ENCODE results near the gene OTUD7B.

OTUD7B gene

GRCh38 chr1:150010393-150011115 is at the start of gene OTUD7B:
OTUD7B (minus strand) TSS chr1:150010726; CDS start chr1:149977510, 33,216 bp downstream.
- ChIA-PET POLR2A (interaction anchor here (0.7 to 2.1 kb wide), 12 partner anchors 8 to 124 kb away, joined by 3 to 17 read pairs (median 4); partner anchors contain the start of gene VPS45), CTCF (interaction anchor here (0.6 to 2.9 kb wide), 7 partner anchors 9 to 136 kb away, joined by 3 to 12 read pairs (median 4); no protein-coding TSS in a partner anchor)
- peaks cover 5% of the 10 kb centered on the region for H3K4me1 ChIP-seq (ENCODE audit: control insufficient read depth, insufficient read depth, low read length)
- peak within 1 kb of the TSS; percentile 84 for H3K27ac ChIP-seq (ENCODE audit: extremely low read depth, low read depth, low read length)
- H3K4me3 ChIP-seq (ENCODE audit: low read depth, low read length) = peak within 1 kb of the TSS; percentile 88
- peaks cover 0 to 8% of the 10 kb centered on the region in 2 experiments; a peak in 1 of 3 replicates for H3K36me3 ChIP-seq (ENCODE audit: control insufficient read depth in 2 of 2, insufficient read depth in 1 of 2, low read length in 2 of 2)
- no peaks in the 10 kb centered on the region for H3K9me3 ChIP-seq (ENCODE audit: control insufficient read depth, insufficient read depth, low read depth, low read length)
- TF ChIP-seq AEBP2 (tag by site-specific recombination; IDR thresholded peaks at IDR 0.05; ENCODE audit: borderline replicate concordance) (no peak), GFI1B (tag by site-specific recombination; IDR thresholded peaks at IDR 0.05) (no peak), ZSCAN23 (tag by site-specific recombination; IDR thresholded peaks at IDR 0.05) (no peak; the same call in 1 of the 2 replicates), ZNF423 (tag by site-specific recombination; IDR thresholded peaks at IDR 0.05) (no peak; the same call in 1 of the 2 replicates), ZNF555 (tag by site-specific recombination; conservative IDR thresholded peaks at IDR 0.05) (no peak), REST (tag by site-specific recombination; IDR thresholded peaks at IDR 0.05) (peak; percentile 78), OSR2 (tag by site-specific recombination; IDR thresholded peaks at IDR 0.05) (peak; percentile 28; the same call in 1 of the 2 replicates), ZNF585B (tag by site-specific recombination; IDR thresholded peaks at IDR 0.05) (no peak), ZNF155 (tag by site-specific recombination; IDR thresholded peaks at IDR 0.05) (no peak), ZNF521 (tag by site-specific recombination; IDR thresholded peaks at IDR 0.05) (no peak), ZNF26 (tag by site-specific recombination; IDR thresholded peaks at IDR 0.05) (no peak), KLF9 (tag by site-specific recombination; IDR thresholded peaks at IDR 0.05; ENCODE audit: low read depth) (peak; percentile 78), SP7 (tag by site-specific recombination; IDR thresholded peaks at IDR 0.05) (peak; percentile 89), KLF17 (tag by site-specific recombination; IDR thresholded peaks at IDR 0.05) (peak; percentile 87), ZNF2 (tag by site-specific recombination; IDR thresholded peaks at IDR 0.05) (peak; percentile 85; the same call in 1 of the 2 replicates), ZNF629 (tag by site-specific recombination; IDR thresholded peaks at IDR 0.05) (peak; percentile 83), ZFP69B (tag by site-specific recombination; IDR thresholded peaks at IDR 0.05) (no peak; the same call in none of the 2 replicates), ZNF610 (tag by site-specific recombination; IDR thresholded peaks at IDR 0.05; ENCODE audit: borderline replicate concordance) (peak; percentile 97), ZNF311 (tag by site-specific recombination; IDR thresholded peaks at IDR 0.05; ENCODE audit: borderline replicate concordance) (no peak), SP2 (tag by site-specific recombination; IDR thresholded peaks at IDR 0.05) (peak; percentile 81), BCL6B (tag by site-specific recombination; IDR thresholded peaks at IDR 0.05) (no peak), PBX3 (CRISPR knock-in tag; IDR thresholded peaks at IDR 0.05) (peak; percentile 78; the same call in 1 of the 2 replicates), ZNF394 (tag by site-specific recombination; IDR thresholded peaks at IDR 0.05; ENCODE audit: borderline replicate concordance) (peak; percentile 86), ZNF514 (tag by site-specific recombination; IDR thresholded peaks at IDR 0.05) (no peak), EGR2 (tag by site-specific recombination; IDR thresholded peaks at IDR 0.05; ENCODE audit: low read depth) (peak; percentile 84), KLF16 (tag by site-specific recombination; IDR thresholded peaks at IDR 0.05) (peak; percentile 98), ZNF391 (tag by site-specific recombination; IDR thresholded peaks at IDR 0.05; ENCODE audit: borderline replicate concordance, low read depth) (peak; percentile 72; the same call in 1 of the 2 replicates)
